ENCODE data around the gene SLC6A11.

GRCh38 chr3:10949197-10949596 lies 133.2 kb downstream of the SLC6A11 start:
- TF ChIP-seq EZH2 (IDR thresholded peaks at IDR 0.05; ENCODE audit: borderline replicate concordance, insufficient read depth, low read depth, low read length, poor library complexity, severe bottlenecking) = no peak
- no peak for TF ChIP-seq CTCF (IDR thresholded peaks at IDR 0.05)

Measured in B cell (primary cell).